ENCODE data around the gene C1QTNF6.
A peak's percentile ranks its signal among the peaks of the same experiment; 100 is the strongest.

The C1QTNF6 gene

GRCh38 chr22:37212174-37212906, 24.3 kb upstream of the C1QTNF6 start, which contains the start of gene SSTR3:
Gene SSTR3 (minus strand): TSS chr22:37212477. CDS start chr22:37207803, 4,674 bp downstream.
- Histone ChIP-seq H2AFZ (ENCODE audit: insufficient read depth, low read length, poor library complexity) (no peak within 1 kb of the TSS), H3K9ac (ENCODE audit: low read length) (no peak within 1 kb of the TSS), H4K12ac (ENCODE audit: low read depth, low read length) (no peak within 1 kb of the TSS), H2BK12ac (ENCODE audit: low read length) (no peak within 1 kb of the TSS), H3K36me3 (ENCODE audit: control insufficient read depth in 1 of 2, insufficient read depth in 2 of 2, low read length in 2 of 2) (no peaks in the 10 kb centered on the region), H3K4me3 (ENCODE audit: low read depth, low read length) (no peak within 1 kb of the TSS), H3K9me3 (ENCODE audit: insufficient read depth, low read depth, low read length) (peaks cover 3% of the 10 kb centered on the region), H3K27ac (ENCODE audit: low read depth, low read length) (no peak within 1 kb of the TSS), H2BK120ac (ENCODE audit: insufficient read depth, low read length, poor library complexity) (no peak within 1 kb of the TSS), H4K91ac (ENCODE audit: low read depth, low read length) (no peak within 1 kb of the TSS), H3K79me2 (ENCODE audit: control insufficient read depth, insufficient read depth, low read length, poor library complexity) (no peaks in the 10 kb centered on the region), H2AK5ac (ENCODE audit: low read length) (no peak within 1 kb of the TSS), H4K8ac (ENCODE audit: low read depth, low read length) (no peak within 1 kb of the TSS), H3K4me2 (ENCODE audit: low read length) (no peak within 1 kb of the TSS), H2BK5ac (ENCODE audit: low read depth, low read length, poor library complexity) (no peak within 1 kb of the TSS), H3K27me3 (ENCODE audit: insufficient read depth, low read length) (no peaks in the 10 kb centered on the region), H3K18ac (ENCODE audit: low read length) (no peak within 1 kb of the TSS), H3K4ac (ENCODE audit: low read depth, low read length) (no peak within 1 kb of the TSS), H3K79me1 (ENCODE audit: low read length) (no peaks in the 10 kb centered on the region), H3K23ac (ENCODE audit: low read length) (no peak within 1 kb of the TSS), H3K4me1 (ENCODE audit: control insufficient read depth in 1 of 2, insufficient read depth in 2 of 2, low read length in 2 of 2) (no peaks in the 10 kb centered on the region), H3K14ac (ENCODE audit: low read length) (no peak within 1 kb of the TSS)
- 86% methylated on average over 1 of the region's 23 CpGs for WGBS (ENCODE audit: extremely low coverage, insufficient coverage, insufficient read length)
- no peak for DNase-seq

GRCh38 chr22:37211866-37212173, 23.8 kb upstream of the C1QTNF6 start:
- Histone ChIP-seq H3K79me1 (ENCODE audit: low read length) (no peaks in the 10 kb centered on the region), H3K4me3 (ENCODE audit: low read depth, low read length) (no peak overlapping the region)

GRCh38 chr22:37211075-37211865, 23.2 kb upstream of the C1QTNF6 start:
- H2AK5ac ChIP-seq (ENCODE audit: low read length), result no peak overlapping the region
- peaks cover 3% of the 10 kb centered on the region for H3K9me3 ChIP-seq (ENCODE audit: insufficient read depth, low read depth, low read length)
- WGBS (ENCODE audit: extremely low coverage, insufficient coverage, insufficient read length), result no CpG with 5 or more reads among the region's 24 CpGs
- no peak overlapping the region for H2BK12ac ChIP-seq (ENCODE audit: low read length)
- H3K23ac ChIP-seq (ENCODE audit: low read length), result no peak overlapping the region
- no peak overlapping the region for H3K14ac ChIP-seq (ENCODE audit: low read length)
- no peak overlapping the region for H3K4ac ChIP-seq (ENCODE audit: low read depth, low read length)
- no peak overlapping the region for H2AFZ ChIP-seq (ENCODE audit: insufficient read depth, low read length, poor library complexity)
- peak overlapping the region; percentile 6 for H3K4me3 ChIP-seq (ENCODE audit: low read depth, low read length)
- no peak overlapping the region for H4K12ac ChIP-seq (ENCODE audit: low read depth, low read length)
- DNase-seq, result no peak
- no peak overlapping the region for H3K18ac ChIP-seq (ENCODE audit: low read length)
- H2BK120ac ChIP-seq (ENCODE audit: insufficient read depth, low read length, poor library complexity), result no peak overlapping the region
- H3K27ac ChIP-seq (ENCODE audit: low read depth, low read length), result no peak overlapping the region
- no peaks in the 10 kb centered on the region for H3K79me1 ChIP-seq (ENCODE audit: low read length)
- H3K27me3 ChIP-seq (ENCODE audit: insufficient read depth, low read length), result no peaks in the 10 kb centered on the region
- no peak overlapping the region for H3K4me2 ChIP-seq (ENCODE audit: low read length)
- H3K9ac ChIP-seq (ENCODE audit: low read length), result no peak overlapping the region
- H4K91ac ChIP-seq (ENCODE audit: low read depth, low read length), result no peak overlapping the region
- no peaks in the 10 kb centered on the region for H3K4me1 ChIP-seq (ENCODE audit: control insufficient read depth in 1 of 2, insufficient read depth in 2 of 2, low read length in 2 of 2)
- no peak overlapping the region for H2BK5ac ChIP-seq (ENCODE audit: low read depth, low read length, poor library complexity)
- H3K79me2 ChIP-seq (ENCODE audit: control insufficient read depth, insufficient read depth, low read length, poor library complexity), result no peaks in the 10 kb centered on the region
- no peaks in the 10 kb centered on the region for H3K36me3 ChIP-seq (ENCODE audit: control insufficient read depth in 1 of 2, insufficient read depth in 2 of 2, low read length in 2 of 2)
- no peak overlapping the region for H4K8ac ChIP-seq (ENCODE audit: low read depth, low read length)

More at GRCh38 chr22:37211866-37212173, 23.8 kb upstream of the C1QTNF6 start:
- DNase-seq, result no peak
- no peaks in the 10 kb centered on the region for H3K27me3 ChIP-seq (ENCODE audit: insufficient read depth, low read length)
- H3K23ac ChIP-seq (ENCODE audit: low read length), result no peak overlapping the region
- H4K12ac ChIP-seq (ENCODE audit: low read depth, low read length), result no peak overlapping the region
- H4K8ac ChIP-seq (ENCODE audit: low read depth, low read length), result no peak overlapping the region
- no peak overlapping the region for H3K14ac ChIP-seq (ENCODE audit: low read length)
- H4K91ac ChIP-seq (ENCODE audit: low read depth, low read length), result no peak overlapping the region
- no peak overlapping the region for H2BK5ac ChIP-seq (ENCODE audit: low read depth, low read length, poor library complexity)
- no peaks in the 10 kb centered on the region for H3K36me3 ChIP-seq (ENCODE audit: control insufficient read depth in 1 of 2, insufficient read depth in 2 of 2, low read length in 2 of 2)
- H3K79me2 ChIP-seq (ENCODE audit: control insufficient read depth, insufficient read depth, low read length, poor library complexity), result no peaks in the 10 kb centered on the region
- no peak overlapping the region for H3K4ac ChIP-seq (ENCODE audit: low read depth, low read length)
- H2BK120ac ChIP-seq (ENCODE audit: insufficient read depth, low read length, poor library complexity), result no peak overlapping the region
- no peak overlapping the region for H2BK12ac ChIP-seq (ENCODE audit: low read length)
- H3K4me1 ChIP-seq (ENCODE audit: control insufficient read depth in 1 of 2, insufficient read depth in 2 of 2, low read length in 2 of 2), result no peaks in the 10 kb centered on the region
- no peak overlapping the region for H2AK5ac ChIP-seq (ENCODE audit: low read length)
- no peak overlapping the region for H3K18ac ChIP-seq (ENCODE audit: low read length)
- WGBS (ENCODE audit: extremely low coverage, insufficient coverage, insufficient read length), result no CpG with 5 or more reads among the region's 6 CpGs
- no peak overlapping the region for H3K9ac ChIP-seq (ENCODE audit: low read length)
- peaks cover 3% of the 10 kb centered on the region for H3K9me3 ChIP-seq (ENCODE audit: insufficient read depth, low read depth, low read length)
- no peak overlapping the region for H2AFZ ChIP-seq (ENCODE audit: insufficient read depth, low read length, poor library complexity)
- H3K4me2 ChIP-seq (ENCODE audit: low read length), result no peak overlapping the region
- no peak overlapping the region for H3K27ac ChIP-seq (ENCODE audit: low read depth, low read length)

GRCh38 chr22:37210041-37210803, 22.2 kb upstream of the C1QTNF6 start:
- no peaks in the 10 kb centered on the region for H3K79me1 ChIP-seq (ENCODE audit: low read length)

More at GRCh38 chr22:37210041-37210803, 22.2 kb upstream of the C1QTNF6 start:
- no peak overlapping the region for H3K4ac ChIP-seq (ENCODE audit: low read depth, low read length)
- no peak overlapping the region for H2BK5ac ChIP-seq (ENCODE audit: low read depth, low read length, poor library complexity)
- no peak overlapping the region for H2BK120ac ChIP-seq (ENCODE audit: insufficient read depth, low read length, poor library complexity)
- H4K91ac ChIP-seq (ENCODE audit: low read depth, low read length), result no peak overlapping the region
- H3K27me3 ChIP-seq (ENCODE audit: insufficient read depth, low read length), result no peaks in the 10 kb centered on the region
- H2BK12ac ChIP-seq (ENCODE audit: low read length), result no peak overlapping the region
- no peak overlapping the region for H3K14ac ChIP-seq (ENCODE audit: low read length)
- no peak overlapping the region for H2AFZ ChIP-seq (ENCODE audit: insufficient read depth, low read length, poor library complexity)
- H3K79me2 ChIP-seq (ENCODE audit: control insufficient read depth, insufficient read depth, low read length, poor library complexity), result no peaks in the 10 kb centered on the region
- H3K9me3 ChIP-seq (ENCODE audit: insufficient read depth, low read depth, low read length), result peaks cover 3% of the 10 kb centered on the region
- no peak overlapping the region for H3K9ac ChIP-seq (ENCODE audit: low read length)
- no CpG with 5 or more reads among the region's 15 CpGs for WGBS (ENCODE audit: extremely low coverage, insufficient coverage, insufficient read length)
- H4K8ac ChIP-seq (ENCODE audit: low read depth, low read length), result no peak overlapping the region
- H3K4me3 ChIP-seq (ENCODE audit: low read depth, low read length), result no peak overlapping the region
- no peak for DNase-seq
- no peaks in the 10 kb centered on the region for H3K4me1 ChIP-seq (ENCODE audit: control insufficient read depth in 1 of 2, insufficient read depth in 2 of 2, low read length in 2 of 2)
- H3K4me2 ChIP-seq (ENCODE audit: low read length), result no peak overlapping the region
- no peak overlapping the region for H2AK5ac ChIP-seq (ENCODE audit: low read length)
- no peak overlapping the region for H3K18ac ChIP-seq (ENCODE audit: low read length)
- H3K27ac ChIP-seq (ENCODE audit: low read depth, low read length), result no peak overlapping the region
- H3K36me3 ChIP-seq (ENCODE audit: control insufficient read depth in 1 of 2, insufficient read depth in 2 of 2, low read length in 2 of 2), result no peaks in the 10 kb centered on the region
- H3K23ac ChIP-seq (ENCODE audit: low read length), result no peak overlapping the region
- H4K12ac ChIP-seq (ENCODE audit: low read depth, low read length), result no peak overlapping the region
